ENCODE data around the gene DOK3. TPM values are rescaled to one million over a fixed set of nuclear protein-coding genes. Genes with fewer than 3 reads are reported as not detected.

Gene DOK3, protein sequence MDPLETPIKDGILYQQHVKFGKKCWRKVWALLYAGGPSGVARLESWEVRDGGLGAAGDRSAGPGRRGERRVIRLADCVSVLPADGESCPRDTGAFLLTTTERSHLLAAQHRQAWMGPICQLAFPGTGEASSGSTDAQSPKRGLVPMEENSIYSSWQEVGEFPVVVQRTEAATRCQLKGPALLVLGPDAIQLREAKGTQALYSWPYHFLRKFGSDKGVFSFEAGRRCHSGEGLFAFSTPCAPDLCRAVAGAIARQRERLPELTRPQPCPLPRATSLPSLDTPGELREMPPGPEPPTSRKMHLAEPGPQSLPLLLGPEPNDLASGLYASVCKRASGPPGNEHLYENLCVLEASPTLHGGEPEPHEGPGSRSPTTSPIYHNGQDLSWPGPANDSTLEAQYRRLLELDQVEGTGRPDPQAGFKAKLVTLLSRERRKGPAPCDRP
- 22.6 TPM for total RNA-seq
- long read RNA-seq, transcript DOK3-212 (6 exons, 1,775 nt), result major isoform, 6 of 32 reads
- long read RNA-seq, partial matches to known transcripts, result 15 of 32 reads
- long read RNA-seq, other reads (novel, unspliced or antisense), result 11 of 32 reads

DNA sequence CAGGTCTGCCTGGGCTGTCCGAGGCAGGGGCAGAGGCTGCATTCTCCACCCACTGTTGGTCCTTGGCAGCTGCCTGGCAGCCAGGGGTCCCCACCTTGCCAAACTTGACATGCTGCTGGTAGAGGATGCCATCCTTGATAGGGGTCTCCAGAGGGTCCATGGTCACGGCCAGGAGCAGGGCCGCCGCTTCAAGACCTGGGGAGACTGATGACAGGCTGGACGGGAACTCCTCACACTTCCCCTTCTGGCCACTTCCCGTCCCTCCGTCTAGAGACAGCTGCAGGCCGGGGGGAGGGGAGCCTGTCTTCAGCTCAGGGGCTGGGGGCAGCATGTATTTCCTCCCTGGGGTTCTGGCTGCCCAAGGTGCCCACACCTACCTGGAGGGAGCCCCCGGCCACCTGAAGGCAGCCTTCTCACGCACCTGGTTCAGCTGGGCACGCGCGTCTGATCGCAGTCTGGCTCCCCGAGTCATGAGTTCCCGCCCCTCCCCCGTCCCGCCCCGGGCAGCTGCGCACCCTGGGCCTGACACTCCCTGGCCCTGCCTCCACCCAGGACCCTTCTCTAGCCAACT, at the start of gene DOK3:
TSS of gene DOK3 (minus strand) at position 446 of the 571 bp plus-strand sequence. CDS start at position 160, 286 bp downstream.
- no peak for DNase-seq (ENCODE audit: low spot score)

GRCh38 chr5:177557796-177558195, 48.2 kb upstream of the DOK3 start:
- DNase-seq (ENCODE audit: low spot score), result no peak

GRCh38 chr5:177557041-177557647, 47.5 kb upstream of the DOK3 start:
- DNase-seq (ENCODE audit: low spot score), result no peak

GRCh38 chr5:177555665-177556064, 46.0 kb upstream of the DOK3 start:
- DNase-seq (ENCODE audit: low spot score), result no peak

DNA sequence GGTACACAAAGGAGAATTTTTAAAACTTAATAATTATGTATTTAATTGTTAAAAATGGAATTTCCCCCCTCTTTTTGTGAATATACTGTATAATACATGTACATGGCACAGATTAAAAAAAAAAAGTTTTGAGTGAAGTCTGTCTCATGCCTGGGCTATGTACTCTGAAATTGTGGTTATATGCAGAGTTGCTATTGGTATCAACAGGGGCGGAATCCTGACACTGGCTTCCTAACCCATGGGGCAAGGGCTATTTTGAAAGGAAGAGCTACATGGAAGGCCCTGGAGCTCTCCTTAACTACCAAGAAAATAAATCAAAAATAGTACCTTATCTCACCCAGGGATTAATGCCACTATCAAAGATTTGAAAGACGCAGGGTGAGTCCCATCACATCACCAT, 45.6 kb upstream of the DOK3 start:
- DNase-seq (ENCODE audit: low spot score), result no peak

GRCh38 chr5:177554474-177555111, 45.0 kb upstream of the DOK3 start, which contains the start of gene FAM193B:
Gene FAM193B (minus strand): TSS chr5:177554563. CDS start chr5:177554458, 105 bp downstream.
- DNase-seq (ENCODE audit: low spot score), result peak; percentile 99

DNA sequence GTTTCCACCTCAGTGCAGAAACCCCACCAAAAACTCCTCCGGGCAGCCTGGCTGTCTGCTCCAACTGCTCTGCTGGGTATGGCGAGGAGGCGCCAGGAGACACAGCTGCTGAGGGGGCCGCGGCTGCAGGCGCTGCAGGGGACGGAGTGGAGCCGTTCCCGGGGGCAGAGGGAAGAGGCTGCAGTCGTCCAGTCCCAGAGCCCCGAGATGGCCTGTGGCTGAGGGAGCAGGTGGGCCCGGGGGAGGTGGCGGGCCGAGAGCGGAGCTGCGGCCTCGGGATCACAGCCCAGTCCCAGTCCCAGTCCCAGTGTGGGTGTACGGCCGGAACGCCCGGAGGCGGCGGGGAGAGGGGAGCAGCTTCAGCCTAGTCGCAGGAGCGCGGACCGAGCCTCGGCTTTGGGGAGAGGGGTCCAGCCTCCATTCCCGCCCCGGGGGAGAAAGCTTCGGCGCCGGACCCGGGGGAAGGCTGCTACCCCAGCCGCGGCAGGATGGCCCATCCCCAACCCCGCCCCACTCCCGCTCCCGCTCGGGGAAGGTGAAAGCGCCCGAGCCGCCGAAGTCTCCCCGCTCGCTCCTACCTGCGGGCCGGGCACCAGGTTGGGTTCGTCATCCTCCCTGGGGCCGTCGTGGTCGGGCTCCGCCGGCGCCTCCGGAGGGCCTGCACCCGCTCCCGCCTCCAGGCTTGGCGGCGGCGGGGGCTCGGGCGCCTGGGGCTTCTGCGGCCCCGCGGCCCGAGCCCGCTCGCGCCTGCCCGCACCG, 44.2 kb upstream of the DOK3 start:
- DNase-seq (ENCODE audit: low spot score), result no peak

- DNase-seq (ENCODE audit: low spot score), result no peak
Measured at GRCh38 chr5:177552839-177553455, 43.3 kb upstream of the DOK3 start.

DNA sequence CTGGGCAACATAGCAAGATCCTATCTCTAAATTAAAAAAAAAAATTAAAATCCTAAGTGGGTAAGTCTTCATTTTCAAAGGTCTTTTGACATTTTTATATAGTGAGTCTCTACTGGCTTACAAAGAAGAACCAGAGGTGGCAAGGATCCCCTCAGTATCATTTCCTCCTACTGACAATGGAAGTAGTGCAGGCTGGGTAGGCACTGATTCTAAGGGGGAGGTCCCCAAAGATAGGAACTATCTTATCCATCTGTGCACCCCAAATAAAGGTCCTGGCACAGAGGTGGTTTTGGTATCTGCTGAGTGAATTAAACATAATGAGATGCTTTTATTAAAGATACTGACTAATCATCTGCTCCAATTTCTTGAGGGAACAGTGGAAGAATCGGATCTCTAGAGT, 40.5 kb upstream of the DOK3 start:
- no peak for DNase-seq (ENCODE audit: low spot score)

DNA sequence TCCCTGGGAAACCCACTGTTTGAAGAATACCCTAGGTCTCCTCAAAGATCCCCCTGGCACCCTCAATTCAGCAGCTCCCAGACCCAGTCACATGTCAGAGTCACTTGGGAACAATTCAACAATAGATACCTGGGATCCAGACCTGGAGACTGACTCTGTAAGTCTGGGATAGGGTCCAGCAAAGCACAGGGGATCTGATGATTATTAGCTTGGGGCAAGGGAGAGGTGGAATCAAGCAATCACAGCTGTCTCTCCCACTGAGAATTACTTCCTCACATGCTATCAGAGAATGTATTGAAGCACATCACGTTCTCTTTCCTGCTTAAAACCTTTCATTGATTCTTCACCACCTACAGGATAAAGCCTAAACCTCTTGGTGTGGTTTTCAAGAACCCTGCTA, 38.9 kb upstream of the DOK3 start:
- DNase-seq (ENCODE audit: low spot score), result no peak

GRCh38 chr5:177547736-177548135, 38.1 kb upstream of the DOK3 start:
- no peak for DNase-seq (ENCODE audit: low spot score)

DNA sequence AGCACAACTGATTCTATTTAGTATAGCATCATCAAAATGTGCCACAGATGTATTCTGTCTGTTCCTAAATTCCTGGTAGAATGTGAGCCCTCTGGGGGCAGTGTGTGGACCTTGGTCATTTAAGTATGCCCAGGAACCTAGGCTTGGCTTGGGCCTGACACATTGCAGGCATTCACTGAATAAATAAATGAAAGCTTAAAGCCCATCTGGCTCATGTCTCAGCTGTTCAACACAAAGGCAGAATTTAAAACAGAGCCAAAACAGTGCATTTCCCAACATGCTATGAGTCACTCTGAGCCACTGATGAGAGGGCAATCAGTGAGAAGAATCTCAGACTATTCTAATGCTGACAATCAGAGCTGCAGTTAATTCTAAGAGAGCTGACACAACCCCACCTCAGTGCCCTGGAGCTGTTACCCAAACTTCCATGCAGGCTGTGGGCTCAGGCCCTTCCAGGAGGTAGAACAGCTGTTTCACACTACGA, 36.7 kb upstream of the DOK3 start:
- DNase-seq (ENCODE audit: low spot score), result no peak

DNA sequence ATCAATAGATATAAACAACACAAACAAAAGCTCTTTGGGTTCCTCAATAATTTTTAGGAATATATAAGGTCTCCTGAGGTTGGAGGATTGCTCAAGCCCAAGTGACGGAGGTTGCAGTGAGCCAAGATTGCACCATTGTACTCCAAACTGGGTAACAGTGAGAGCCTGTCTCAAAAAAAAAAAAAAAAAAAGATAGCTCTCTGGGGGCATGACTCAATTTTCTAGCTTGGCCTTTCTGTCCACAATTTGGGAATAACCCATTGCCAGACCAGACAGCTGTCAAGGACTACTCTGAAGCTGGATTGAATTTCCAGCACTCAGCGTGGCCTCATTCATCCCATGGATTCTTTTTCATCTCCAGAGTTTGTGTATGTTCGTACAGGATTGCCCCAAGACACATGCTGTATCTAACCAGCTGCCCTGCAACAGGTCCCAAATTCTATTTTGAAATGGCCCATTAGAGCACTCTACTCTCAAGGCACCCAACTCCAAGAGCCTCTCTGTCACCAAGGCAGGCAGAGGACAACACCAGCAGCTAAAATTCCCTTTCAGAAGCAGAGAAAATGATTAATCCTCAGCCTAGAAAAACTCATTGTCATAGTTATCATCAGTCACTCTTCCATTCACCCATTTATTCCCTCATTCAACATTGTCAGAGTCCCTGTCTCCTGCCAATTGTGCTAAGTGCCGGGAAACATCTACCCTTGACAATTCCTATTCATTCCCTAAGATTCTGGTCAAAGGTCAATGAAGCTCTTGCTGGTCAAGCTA, 36.0 kb upstream of the DOK3 start:
- no peak for DNase-seq (ENCODE audit: low spot score)

DNA sequence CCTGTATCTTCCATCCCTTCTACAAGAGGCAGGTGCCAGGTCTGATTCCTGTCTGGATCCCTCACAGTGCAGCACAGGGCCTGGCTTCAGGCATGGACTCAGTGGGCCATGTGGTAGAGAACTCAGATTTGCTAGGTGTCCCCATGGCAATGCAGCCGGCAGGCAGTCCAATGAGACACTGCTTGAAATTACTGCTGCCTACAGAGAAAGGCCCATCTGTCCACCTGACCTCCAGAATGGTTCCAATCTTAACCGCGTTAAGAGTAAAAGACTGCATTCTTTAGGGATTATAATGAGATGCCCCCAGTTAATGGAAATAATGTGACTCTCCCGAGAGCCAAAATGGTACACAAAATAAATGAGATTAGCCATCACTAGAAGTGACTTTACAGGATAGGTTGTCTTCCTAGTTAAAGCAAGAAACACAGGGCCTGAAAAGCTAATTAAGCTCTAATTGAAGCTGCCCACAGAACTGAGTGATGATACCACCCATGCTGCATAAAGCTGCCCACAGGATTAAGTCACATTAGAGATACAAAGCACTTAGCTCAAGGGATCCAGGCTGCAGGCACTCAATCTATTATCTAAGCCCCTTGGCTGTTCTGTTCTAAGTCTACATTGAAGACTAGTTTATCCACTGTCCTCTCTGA, 33.3 kb upstream of the DOK3 start:
- no peak for DNase-seq (ENCODE audit: low spot score)

- DNase-seq (ENCODE audit: low spot score), result no peak
Measured at GRCh38 chr5:177540438-177540837, 30.8 kb upstream of the DOK3 start.

DNA sequence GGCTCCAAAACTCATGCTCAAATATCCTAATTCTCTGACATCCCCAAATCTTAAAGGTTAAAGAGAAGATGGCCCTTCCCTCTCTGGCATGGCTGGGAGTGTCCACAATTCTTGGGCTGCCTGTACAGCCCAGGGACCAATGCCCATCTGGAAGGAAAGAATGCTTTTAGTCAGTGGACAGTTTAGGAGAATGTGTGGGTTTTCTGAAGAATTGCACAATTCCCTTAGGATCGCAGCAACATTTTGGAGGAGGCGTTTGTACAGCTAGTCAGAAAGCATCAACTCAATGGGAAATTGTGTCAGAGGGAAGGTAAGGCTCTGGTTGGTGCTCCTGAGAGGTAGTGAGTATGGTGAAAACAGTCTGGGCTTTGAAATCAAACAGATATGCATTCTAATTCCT, 29.8 kb upstream of the DOK3 start:
- no peak for DNase-seq (ENCODE audit: low spot score)

DNA sequence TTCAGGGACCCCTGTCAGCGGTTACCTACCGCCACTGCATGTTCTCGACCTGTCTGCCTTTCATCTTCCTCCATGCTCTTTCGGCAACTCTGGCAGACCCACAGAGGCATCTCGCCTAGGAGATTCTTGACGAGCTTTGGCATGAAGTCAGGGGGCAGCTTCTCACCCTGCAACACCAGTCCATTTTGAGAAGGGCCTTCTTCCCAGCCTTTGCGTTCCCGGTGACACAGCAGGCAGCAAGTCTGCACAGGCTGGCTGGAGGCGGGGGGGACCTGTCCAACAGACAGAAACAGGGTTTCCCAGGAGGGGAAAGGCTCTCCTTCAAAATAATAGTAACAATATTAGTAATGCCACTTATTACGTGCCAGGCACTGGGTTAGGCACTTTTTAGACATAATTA, 29.2 kb upstream of the DOK3 start:
- no peak for DNase-seq (ENCODE audit: low spot score)

DNA sequence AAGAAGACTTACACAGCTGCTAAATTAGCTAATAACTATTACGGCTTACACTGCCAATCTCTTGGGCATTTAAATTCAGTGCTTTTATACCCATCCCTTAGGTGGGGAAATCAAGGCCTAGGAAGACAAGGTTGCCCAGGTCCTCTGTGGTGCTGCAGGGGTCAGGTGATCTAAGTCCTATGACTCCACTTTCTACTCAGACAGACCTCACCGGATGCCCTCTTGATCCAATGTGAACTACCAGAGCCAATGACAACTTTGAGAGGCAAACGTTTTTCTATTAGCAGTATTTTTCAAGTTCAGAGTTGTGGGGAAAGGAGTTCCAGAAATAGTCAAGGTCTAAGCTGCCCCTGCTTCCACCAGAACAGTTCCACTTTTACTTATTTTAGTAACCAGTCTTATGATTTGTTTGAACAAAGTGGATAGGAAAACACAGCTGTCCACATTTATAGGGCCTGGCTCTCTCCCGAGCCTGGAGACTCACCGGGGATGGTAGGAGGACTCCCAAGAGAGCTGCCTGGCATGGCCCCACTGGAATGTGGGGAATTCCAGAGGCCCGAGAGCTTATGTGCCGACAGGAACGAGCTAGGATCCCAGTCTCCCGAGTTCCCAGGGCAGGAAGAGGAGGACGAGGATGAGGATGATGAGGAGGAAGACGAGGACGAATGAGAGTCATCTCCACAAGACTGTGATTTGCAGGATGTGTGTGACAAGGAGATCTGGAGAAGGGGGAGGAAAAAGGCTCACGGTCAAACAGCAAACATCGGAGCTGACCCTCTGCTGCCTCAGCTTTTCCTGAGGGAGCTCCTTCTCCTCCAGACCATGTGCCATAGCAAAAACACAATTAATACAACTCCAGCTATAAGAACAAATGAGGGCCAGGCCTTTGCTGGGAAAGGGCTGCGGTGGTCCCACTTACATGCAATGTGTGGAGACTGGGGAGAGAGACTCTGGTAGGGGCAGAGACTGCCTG, 28.0 kb upstream of the DOK3 start:
- no peak for DNase-seq (ENCODE audit: low spot score)
